ENCODE data around the gene TLL2.

GRCh38 chr10:96538683-96539082, 25.0 kb upstream of the TLL2 start:
- no peak for TF ChIP-seq POLR2AphosphoS5 (IDR thresholded peaks at IDR 0.05)
- TF ChIP-seq, protein P1, sequence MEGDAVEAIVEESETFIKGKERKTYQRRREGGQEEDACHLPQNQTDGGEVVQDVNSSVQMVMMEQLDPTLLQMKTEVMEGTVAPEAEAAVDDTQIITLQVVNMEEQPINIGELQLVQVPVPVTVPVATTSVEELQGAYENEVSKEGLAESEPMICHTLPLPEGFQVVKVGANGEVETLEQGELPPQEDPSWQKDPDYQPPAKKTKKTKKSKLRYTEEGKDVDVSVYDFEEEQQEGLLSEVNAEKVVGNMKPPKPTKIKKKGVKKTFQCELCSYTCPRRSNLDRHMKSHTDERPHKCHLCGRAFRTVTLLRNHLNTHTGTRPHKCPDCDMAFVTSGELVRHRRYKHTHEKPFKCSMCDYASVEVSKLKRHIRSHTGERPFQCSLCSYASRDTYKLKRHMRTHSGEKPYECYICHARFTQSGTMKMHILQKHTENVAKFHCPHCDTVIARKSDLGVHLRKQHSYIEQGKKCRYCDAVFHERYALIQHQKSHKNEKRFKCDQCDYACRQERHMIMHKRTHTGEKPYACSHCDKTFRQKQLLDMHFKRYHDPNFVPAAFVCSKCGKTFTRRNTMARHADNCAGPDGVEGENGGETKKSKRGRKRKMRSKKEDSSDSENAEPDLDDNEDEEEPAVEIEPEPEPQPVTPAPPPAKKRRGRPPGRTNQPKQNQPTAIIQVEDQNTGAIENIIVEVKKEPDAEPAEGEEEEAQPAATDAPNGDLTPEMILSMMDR (IDR thresholded peaks at IDR 0.05) = no peak
- TF ChIP-seq POLR2A (IDR thresholded peaks at IDR 0.05) = no peak
- no peak for TF ChIP-seq EP300 (IDR thresholded peaks at IDR 0.05)
